NCI-H1930 (cell line): Measurements from ENCODE around the gene PHACTR3.
"Not testable (repeated sequence)": the region's sequence is repeated elsewhere in the genome, so short reads cannot be mapped to it uniquely, and the experiment has no call there.

ENCODE experiments used
- DNase-seq, 2 experiments: peaks; one replicate each; lab custom pipeline; 2025; lab: John Stamatoyannopoulos, UW

Gene PHACTR3

DNA sequence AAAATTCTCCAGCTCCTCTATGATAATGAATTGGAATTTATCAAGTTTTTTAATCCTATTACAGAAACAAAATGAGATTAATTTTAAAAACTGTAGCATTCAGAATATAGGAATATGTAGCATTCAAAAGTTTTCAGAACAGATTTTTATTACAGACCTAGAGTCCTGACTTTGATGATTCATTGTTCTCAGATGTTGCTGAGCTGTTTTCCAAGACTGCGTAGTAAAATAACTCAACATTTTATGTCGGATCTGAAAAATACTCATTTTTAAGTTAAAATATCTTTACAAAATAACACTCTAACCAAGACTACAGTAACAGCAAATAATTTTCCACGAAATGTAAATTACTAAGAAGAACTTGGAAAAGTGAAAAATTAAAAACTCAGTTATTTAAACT lies 262.0 kb downstream of the PHACTR3 start:
- no peak for DNase-seq

GRCh38 chr20:59871096-59871495 lies 266.8 kb downstream of the PHACTR3 start:
- DNase-seq = no peak

DNA sequence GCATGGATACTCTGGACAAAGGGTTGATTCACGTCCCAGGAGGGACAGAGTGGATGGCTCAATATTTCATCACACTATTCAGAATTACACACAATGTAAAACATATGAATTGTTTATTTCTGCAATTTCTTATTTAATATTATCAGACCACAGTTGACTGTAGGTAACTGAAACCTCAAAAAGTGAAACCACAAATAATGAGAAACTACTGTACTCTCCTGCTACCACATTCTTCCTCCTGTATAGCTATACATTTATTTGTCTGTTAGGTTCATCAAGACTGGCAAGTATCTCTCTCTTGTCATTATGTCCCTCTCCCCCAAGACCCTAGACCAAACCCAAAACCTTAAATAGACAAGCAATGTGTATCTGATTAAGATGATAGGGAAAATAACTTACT lies 269.1 kb downstream of the PHACTR3 start:
- no peak for DNase-seq

DNA sequence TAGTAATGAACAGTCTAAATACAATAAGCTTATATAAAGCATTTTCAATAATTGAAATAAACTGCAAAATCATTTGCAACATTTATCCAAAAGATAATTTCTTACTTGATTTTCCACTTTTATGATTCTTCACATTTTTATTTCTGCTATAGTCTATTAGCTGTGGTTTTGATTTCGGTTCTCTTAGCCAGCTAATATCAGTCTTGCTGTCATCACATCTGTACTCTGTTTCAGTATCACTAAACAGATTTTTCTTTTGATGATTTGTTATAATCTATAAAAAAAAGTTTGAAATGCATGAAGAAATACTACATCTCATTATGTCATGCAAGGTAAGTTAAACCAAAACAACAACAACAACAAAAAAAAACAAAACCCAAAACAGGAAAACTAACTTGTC lies 275.9 kb downstream of the PHACTR3 start:
- no peak for DNase-seq

GRCh38 chr20:59884494-59884893 lies 280.2 kb downstream of the PHACTR3 start:
- DNase-seq = no peak

DNA sequence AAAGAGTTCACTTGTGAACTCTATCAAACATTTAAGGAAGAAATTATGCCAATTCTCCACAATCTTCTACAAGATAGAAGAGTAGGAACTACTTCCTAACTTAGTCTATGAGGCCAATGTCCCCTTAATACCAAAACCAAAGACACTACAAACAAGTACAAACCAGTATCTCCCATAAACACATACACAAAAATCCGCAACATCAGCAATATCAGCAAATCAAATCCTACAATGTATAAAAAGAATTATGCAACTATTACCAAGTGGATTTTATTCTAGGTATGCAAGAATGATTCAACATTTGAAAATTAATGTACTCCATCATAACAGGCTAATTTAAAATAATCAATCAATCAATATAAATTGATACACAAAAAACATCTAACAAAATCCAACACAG lies 283.7 kb downstream of the PHACTR3 start:
- DNase-seq = no peak

DNA sequence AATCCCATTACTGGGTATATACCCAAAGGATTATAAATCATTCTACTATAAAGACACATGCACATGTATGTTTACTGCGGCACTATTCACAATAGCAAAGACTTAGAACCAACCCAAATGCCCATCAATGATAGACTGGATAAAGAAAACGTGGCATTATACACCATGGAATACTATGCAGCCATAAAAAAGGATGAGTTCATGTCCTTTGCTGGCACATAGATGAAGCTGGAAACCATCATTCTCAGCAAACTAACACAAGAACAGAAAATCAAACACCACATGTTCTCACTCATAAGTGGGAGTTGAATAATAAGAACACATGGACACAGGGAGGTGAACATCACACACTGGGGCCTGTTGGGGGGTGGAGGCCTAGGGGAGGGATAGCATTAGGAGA lies 285.7 kb downstream of the PHACTR3 start:
- not testable (repeated sequence) for DNase-seq

- DNase-seq = no peak
These were observed 287.2 kb downstream of the PHACTR3 start for GRCh38 chr20:59891581-59891980.

DNA sequence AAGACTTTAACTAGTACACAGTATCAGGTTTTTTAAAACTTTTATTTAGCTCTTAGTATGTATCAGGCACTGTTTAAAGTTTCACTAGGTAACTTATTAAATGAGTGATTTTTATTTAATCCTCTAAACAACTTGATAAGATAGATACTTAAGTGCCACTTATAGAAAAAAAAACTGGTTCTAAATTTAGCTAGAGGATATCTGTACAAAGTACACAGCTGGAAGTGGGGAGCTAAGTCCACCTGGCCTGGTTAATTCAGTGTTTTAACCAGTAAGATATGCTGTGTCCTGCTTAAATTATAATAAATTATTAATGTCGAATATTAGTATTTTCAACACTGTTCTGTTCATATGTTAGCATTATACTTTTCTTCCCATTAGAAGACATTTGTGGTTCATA lies 291.6 kb downstream of the PHACTR3 start:
- DNase-seq = no peak
